HepG2 (cell line): ENCODE measurements around the gene GLTPD2. TPM values are rescaled to one million over a fixed set of nuclear protein-coding genes. Genes with fewer than 3 reads are reported as not detected.

Experiments used
- BCL6 ChIP-seq: IDR thresholded peaks from 2 replicates; pipeline ENCODE4 v1.6.1; 2016; ENCODE audit warnings: missing genetic modification reagents, missing compliant biosample characterization
- CEBPG ChIP-seq: IDR thresholded peaks from 2 replicates; pipeline ENCODE4 v1.6.1; 2016
- EEA1 ChIP-seq: sonication (generic); formaldehyde crosslinking; IDR thresholded peaks from 2 replicates; pipeline ENCODE4 v1.5.1; 2020; ENCODE audit warnings: mild to moderate bottlenecking, missing genetic modification reagents, borderline replicate concordance
- GATA4 ChIP-seq: sonication (generic); IDR thresholded peaks from 2 replicates; pipeline ENCODE4 v1.6.1; 2016; ENCODE audit warnings: antibody characterized with exemption, low read depth, borderline replicate concordance
- NR2F6 ChIP-seq, 2 experiments: IDR thresholded peaks; 2 replicates each; pipeline ENCODE4 v1.6.1; 2016; ENCODE audit warnings: antibody characterized with exemption in 1 of 2, mild to moderate bottlenecking in 1 of 2
- SYNCRIP ChIP-seq: fragments of 200-400 bp; formaldehyde crosslinking; IDR thresholded peaks from 2 replicates; pipeline ENCODE4 v1.6.1; 2018; ENCODE audit warnings: mild to moderate bottlenecking, low read depth, low read length; ENCODE audit not compliant: insufficient read depth
- TBX3 ChIP-seq: fragments of 450-650 bp; IDR thresholded peaks from 2 replicates; pipeline ENCODE4 v1.6.1; 2017; ENCODE audit warnings: antibody characterized with exemption, mild to moderate bottlenecking, inconsistent platforms, borderline replicate concordance
- ZBTB42 ChIP-seq: sonication (generic); formaldehyde crosslinking; IDR thresholded peaks from 2 replicates; pipeline ENCODE4 v1.5.0; 2020; ENCODE audit warnings: mild to moderate bottlenecking, missing genetic modification reagents
- ZNF772 ChIP-seq: sonication (generic); formaldehyde crosslinking; IDR thresholded peaks from 2 replicates; pipeline ENCODE4 v1.5.0; 2020; ENCODE audit warnings: mild to moderate bottlenecking, missing genetic modification reagents
- polyA plus RNA-seq, 8 experiments: library from polyadenylated mRNA; depleted of rRNA in 3 of 8; stranded (reverse) in 7 of 8; unstranded in 1 of 8; fragments of >200 nt; fragmentation: Illumina TruSeq in 4 of 8; extraction: Trizol in 4 of 8; gene quantifications; 2 replicates each; pipeline versions ENCODE4 v1.2.1 to v1.2.3, GENCODE V29; 2011 to 2016; ENCODE audit warnings: low read depth in 4 of 8, missing spikeins in 1 of 8, mixed read lengths in 1 of 8; ENCODE audit not compliant: insufficient read depth in 1 of 8
- total RNA-seq, 5 experiments: library from RNA; depleted of rRNA; stranded (reverse); fragments of >200 nt; fragmentation: Illumina TruSeq; extraction: Trizol; gene quantifications; 2 replicates each; pipeline ENCODE4 v1.2.3, GENCODE V29; 2016; ENCODE audit warnings: low read depth in 1 of 5
- TF ChIP-seq, protein P1 (sequence below): sonication (generic); formaldehyde crosslinking; IDR thresholded peaks from 2 replicates; pipeline ENCODE4 v1.5.0; 2020; ENCODE audit warnings: mild to moderate bottlenecking, missing genetic modification reagents
- TF ChIP-seq, protein P2 (sequence below), 2 experiments: fragments of 450-650 bp in 1 of 2; sonication (generic) in 1 of 2; formaldehyde crosslinking in 1 of 2; IDR thresholded peaks; 2 replicates each; pipeline versions ENCODE4 v1.6.1 to v1.8.0; 2016 to 2022; ENCODE audit warnings: antibody characterized with exemption in 1 of 2, mild to moderate bottlenecking in 1 of 2, missing genetic modification reagents in 1 of 2
- TF ChIP-seq, protein P3 (sequence below): sonication (generic); formaldehyde crosslinking; IDR thresholded peaks from 2 replicates; pipeline ENCODE4 v1.9.0; 2022; ENCODE audit warnings: low read depth, missing genetic modification reagents

Gene GLTPD2
- total and polyA plus RNA-seq, 2 of the 13 experiments (the other 11 are each of a cell fraction or from before 2014, with no cell fraction given) = 7.5 to 12.9 TPM

DNA sequence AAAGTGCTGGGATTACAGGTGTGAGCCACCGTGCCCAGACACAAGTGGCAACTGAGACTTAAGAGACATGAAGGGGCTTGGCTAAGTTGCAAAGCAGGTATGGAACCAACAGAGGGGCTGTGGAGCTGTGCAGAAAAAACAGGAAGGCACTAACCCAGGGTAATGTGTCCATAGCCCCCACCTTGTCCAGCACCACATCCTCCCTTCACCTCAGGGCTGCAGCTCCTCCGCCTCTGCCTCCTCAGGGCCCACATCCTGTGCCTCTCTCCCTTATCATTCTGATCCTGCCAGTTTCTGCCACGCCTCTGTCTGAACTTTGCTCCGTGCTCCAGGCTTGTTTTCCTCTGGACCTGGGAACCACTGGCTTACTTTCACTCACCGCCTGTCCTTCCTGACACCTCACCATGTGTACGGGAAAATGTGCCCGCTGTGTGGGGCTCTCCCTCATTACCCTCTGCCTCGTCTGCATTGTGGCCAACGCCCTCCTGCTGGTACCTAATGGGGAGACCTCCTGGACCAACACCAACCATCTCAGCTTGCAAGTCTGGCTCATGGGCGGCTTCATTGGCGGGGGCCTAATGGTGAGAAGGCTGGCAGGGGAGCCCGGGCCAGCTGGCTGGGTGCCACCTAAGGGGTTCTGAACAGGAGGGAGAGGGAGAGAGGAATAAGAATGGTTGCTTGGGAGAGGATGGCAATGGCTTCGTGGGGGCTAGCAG, 17.1 kb upstream of the GLTPD2 start, which contains the start of gene TM4SF5 (continued):
- TF ChIP-seq, protein P1, sequence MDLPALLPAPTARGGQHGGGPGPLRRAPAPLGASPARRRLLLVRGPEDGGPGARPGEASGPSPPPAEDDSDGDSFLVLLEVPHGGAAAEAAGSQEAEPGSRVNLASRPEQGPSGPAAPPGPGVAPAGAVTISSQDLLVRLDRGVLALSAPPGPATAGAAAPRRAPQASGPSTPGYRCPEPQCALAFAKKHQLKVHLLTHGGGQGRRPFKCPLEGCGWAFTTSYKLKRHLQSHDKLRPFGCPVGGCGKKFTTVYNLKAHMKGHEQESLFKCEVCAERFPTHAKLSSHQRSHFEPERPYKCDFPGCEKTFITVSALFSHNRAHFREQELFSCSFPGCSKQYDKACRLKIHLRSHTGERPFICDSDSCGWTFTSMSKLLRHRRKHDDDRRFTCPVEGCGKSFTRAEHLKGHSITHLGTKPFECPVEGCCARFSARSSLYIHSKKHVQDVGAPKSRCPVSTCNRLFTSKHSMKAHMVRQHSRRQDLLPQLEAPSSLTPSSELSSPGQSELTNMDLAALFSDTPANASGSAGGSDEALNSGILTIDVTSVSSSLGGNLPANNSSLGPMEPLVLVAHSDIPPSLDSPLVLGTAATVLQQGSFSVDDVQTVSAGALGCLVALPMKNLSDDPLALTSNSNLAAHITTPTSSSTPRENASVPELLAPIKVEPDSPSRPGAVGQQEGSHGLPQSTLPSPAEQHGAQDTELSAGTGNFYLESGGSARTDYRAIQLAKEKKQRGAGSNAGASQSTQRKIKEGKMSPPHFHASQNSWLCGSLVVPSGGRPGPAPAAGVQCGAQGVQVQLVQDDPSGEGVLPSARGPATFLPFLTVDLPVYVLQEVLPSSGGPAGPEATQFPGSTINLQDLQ (CRISPR knock-in tag) = no peak
- peak; percentile 52 for TF ChIP-seq BCL6 (CRISPR knock-in tag)
- TF ChIP-seq NR2F6 (IDR thresholded peaks at IDR 0.05) = peak; percentile 53
- peak; percentile 84 for TF ChIP-seq NR2F6 (CRISPR knock-in tag; IDR thresholded peaks at IDR 0.05)
- no peak for TF ChIP-seq SYNCRIP
- TF ChIP-seq EEA1 (CRISPR knock-in tag) = no peak; the same call in 1 of the 2 replicates
- peak; percentile 57 for TF ChIP-seq GATA4
- TF ChIP-seq, protein P2, sequence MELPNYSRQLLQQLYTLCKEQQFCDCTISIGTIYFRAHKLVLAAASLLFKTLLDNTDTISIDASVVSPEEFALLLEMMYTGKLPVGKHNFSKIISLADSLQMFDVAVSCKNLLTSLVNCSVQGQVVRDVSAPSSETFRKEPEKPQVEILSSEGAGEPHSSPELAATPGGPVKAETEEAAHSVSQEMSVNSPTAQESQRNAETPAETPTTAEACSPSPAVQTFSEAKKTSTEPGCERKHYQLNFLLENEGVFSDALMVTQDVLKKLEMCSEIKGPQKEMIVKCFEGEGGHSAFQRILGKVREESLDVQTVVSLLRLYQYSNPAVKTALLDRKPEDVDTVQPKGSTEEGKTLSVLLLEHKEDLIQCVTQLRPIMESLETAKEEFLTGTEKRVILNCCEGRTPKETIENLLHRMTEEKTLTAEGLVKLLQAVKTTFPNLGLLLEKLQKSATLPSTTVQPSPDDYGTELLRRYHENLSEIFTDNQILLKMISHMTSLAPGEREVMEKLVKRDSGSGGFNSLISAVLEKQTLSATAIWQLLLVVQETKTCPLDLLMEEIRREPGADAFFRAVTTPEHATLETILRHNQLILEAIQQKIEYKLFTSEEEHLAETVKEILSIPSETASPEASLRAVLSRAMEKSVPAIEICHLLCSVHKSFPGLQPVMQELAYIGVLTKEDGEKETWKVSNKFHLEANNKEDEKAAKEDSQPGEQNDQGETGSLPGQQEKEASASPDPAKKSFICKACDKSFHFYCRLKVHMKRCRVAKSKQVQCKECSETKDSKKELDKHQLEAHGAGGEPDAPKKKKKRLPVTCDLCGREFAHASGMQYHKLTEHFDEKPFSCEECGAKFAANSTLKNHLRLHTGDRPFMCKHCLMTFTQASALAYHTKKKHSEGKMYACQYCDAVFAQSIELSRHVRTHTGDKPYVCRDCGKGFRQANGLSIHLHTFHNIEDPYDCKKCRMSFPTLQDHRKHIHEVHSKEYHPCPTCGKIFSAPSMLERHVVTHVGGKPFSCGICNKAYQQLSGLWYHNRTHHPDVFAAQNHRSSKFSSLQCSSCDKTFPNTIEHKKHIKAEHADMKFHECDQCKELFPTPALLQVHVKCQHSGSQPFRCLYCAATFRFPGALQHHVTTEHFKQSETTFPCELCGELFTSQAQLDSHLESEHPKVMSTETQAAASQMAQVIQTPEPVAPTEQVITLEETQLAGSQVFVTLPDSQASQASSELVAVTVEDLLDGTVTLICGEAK (IDR thresholded peaks at IDR 0.05) = no peak
- TF ChIP-seq, protein P2 (CRISPR knock-in tag; IDR thresholded peaks at IDR 0.05) = peak; percentile 31; the same call in 1 of the 2 replicates
- TF ChIP-seq, protein P3, sequence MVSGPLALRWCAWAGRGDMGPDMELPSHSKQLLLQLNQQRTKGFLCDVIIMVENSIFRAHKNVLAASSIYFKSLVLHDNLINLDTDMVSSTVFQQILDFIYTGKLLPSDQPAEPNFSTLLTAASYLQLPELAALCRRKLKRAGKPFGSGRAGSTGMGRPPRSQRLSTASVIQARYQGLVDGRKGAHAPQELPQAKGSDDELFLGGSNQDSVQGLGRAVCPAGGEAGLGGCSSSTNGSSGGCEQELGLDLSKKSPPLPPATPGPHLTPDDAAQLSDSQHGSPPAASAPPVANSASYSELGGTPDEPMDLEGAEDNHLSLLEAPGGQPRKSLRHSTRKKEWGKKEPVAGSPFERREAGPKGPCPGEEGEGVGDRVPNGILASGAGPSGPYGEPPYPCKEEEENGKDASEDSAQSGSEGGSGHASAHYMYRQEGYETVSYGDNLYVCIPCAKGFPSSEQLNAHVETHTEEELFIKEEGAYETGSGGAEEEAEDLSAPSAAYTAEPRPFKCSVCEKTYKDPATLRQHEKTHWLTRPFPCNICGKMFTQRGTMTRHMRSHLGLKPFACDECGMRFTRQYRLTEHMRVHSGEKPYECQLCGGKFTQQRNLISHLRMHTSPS (CRISPR knock-in tag) = peak; percentile 98
- peak; percentile 74; the same call in 1 of the 2 replicates for TF ChIP-seq TBX3
- TF ChIP-seq CEBPG (CRISPR knock-in tag) = peak; percentile 35; the same call in 1 of the 2 replicates
- peak; percentile 63; the same call in 1 of the 2 replicates for TF ChIP-seq ZBTB42 (CRISPR knock-in tag)
- peak; percentile 89 for TF ChIP-seq ZNF772 (CRISPR knock-in tag)
